NCI-H226 (cell line): Measurements from ENCODE around the gene SETD3.
"Not testable (repeated sequence)": the region's sequence is repeated elsewhere in the genome, so short reads cannot be mapped to it uniquely, and the experiment has no call there.

Experiments
- DNase-seq: peaks from one replicate; pipeline ENCODE4 v3.0.0-alpha.2; 2015

SETD3 gene

GRCh38 chr14:99354166-99354875 is 126.3 kb downstream of the SETD3 start:
- no peak for DNase-seq

- DNase-seq: no peak
These were observed 127.9 kb downstream of the SETD3 start for GRCh38 chr14:99352688-99353280.

GRCh38 chr14:99351166-99352007 is 129.3 kb downstream of the SETD3 start:
- DNase-seq: no peak

GRCh38 chr14:99350751-99351150 is 129.9 kb downstream of the SETD3 start:
- DNase-seq: no peak

- DNase-seq: no peak
These were observed 130.8 kb downstream of the SETD3 start for GRCh38 chr14:99349721-99350495.

- no peak for DNase-seq
These were observed 131.6 kb downstream of the SETD3 start for GRCh38 chr14:99348816-99349614.

GRCh38 chr14:99348231-99348630 is 132.4 kb downstream of the SETD3 start:
- DNase-seq: not testable (repeated sequence)
